CD8-positive, alpha-beta memory T cell (primary cell): ENCODE measurements around the gene RRAS. TPM values are rescaled to one million over a fixed set of nuclear protein-coding genes. Genes with fewer than 3 reads are reported as not detected.
A peak's percentile ranks its signal among the peaks of the same experiment; 100 is the strongest.

Experiments
- CTCF ChIA-PET: fragments of 350-600 bp; sonication (Branson Sonifier 250); formaldehyde crosslinking; loops from one replicate; lab custom pipeline; 2021; ENCODE audit warnings: antibody characterized with exemption; lab: Charles Lee
- POLR2A ChIA-PET: fragments of 350-600 bp; sonication (Branson Sonifier 250); formaldehyde crosslinking; loops from one replicate; lab custom pipeline; 2021; ENCODE audit warnings: antibody characterized with exemption; lab: Charles Lee
- DNase-seq, 5 donors: peaks; one replicate each; pipeline versions ENCODE4 v3.0.0 to v3.0.0-alpha.2; 2020 to 2022; ENCODE audit warnings: mixed read lengths in 1 of 5
- H3K27ac ChIP-seq: one replicate; pipeline ENCODE4 v1.7.0; 2013; ENCODE audit warnings: low read depth, mild to moderate bottlenecking, low read length, moderate library complexity
- H3K27me3 ChIP-seq: 2 replicates; pipeline ENCODE4 v1.7.0; 2013; ENCODE audit warnings: low read length, mild to moderate bottlenecking; ENCODE audit not compliant: insufficient read depth, poor library complexity, severe bottlenecking
- H3K36me3 ChIP-seq: 2 replicates; pipeline ENCODE4 v1.7.0; 2013; ENCODE audit warnings: mild to moderate bottlenecking, low read length, moderate library complexity; ENCODE audit not compliant: insufficient read depth
- H3K4me1 ChIP-seq: 2 replicates; pipeline ENCODE4 v1.7.0; 2013; ENCODE audit warnings: mild to moderate bottlenecking, low read length, moderate library complexity; ENCODE audit not compliant: insufficient read depth
- H3K4me3 ChIP-seq: 2 replicates; pipeline ENCODE4 v1.7.0; 2013; ENCODE audit warnings: mild to moderate bottlenecking, low read length
- H3K9me3 ChIP-seq: 2 replicates; pipeline ENCODE4 v1.7.0; 2013; ENCODE audit warnings: mild to moderate bottlenecking, low read length
- H3K27ac Mint-ChIP-seq, 8 donors: one replicate each; pipeline ENCODE4 v1.8.0; 2020 to 2021; ENCODE audit warnings: mixed read lengths in 8 of 8, mild to moderate bottlenecking in 6 of 8, inconsistent platforms in 3 of 8, moderate library complexity in 3 of 8
- H3K27me3 Mint-ChIP-seq, 2 donors: one replicate each; pipeline ENCODE4 v1.8.0; 2020 to 2021; ENCODE audit warnings: mixed read lengths in 2 of 2, mild to moderate bottlenecking in 1 of 2, moderate library complexity in 1 of 2
- H3K36me3 Mint-ChIP-seq, 3 donors: one replicate each; pipeline ENCODE4 v1.8.0; 2020 to 2021; ENCODE audit warnings: mixed read lengths in 3 of 3, inconsistent platforms in 1 of 3, mild to moderate bottlenecking in 1 of 3
- H3K4me1 Mint-ChIP-seq, 3 donors: one replicate each; pipeline ENCODE4 v1.8.0; 2020 to 2021; ENCODE audit warnings: mixed read lengths in 3 of 3, inconsistent platforms in 1 of 3, mild to moderate bottlenecking in 1 of 3
- H3K4me3 Mint-ChIP-seq, 7 donors: one replicate each; pipeline ENCODE4 v1.8.0; 2020 to 2021; ENCODE audit warnings: mixed read lengths in 7 of 7, mild to moderate bottlenecking in 6 of 7, moderate library complexity in 4 of 7, inconsistent platforms in 2 of 7
- H3K9me3 Mint-ChIP-seq, 5 donors: one replicate each; pipeline ENCODE4 v1.8.0; 2020 to 2022; ENCODE audit warnings: mixed read lengths in 5 of 5, mild to moderate bottlenecking in 3 of 5, moderate library complexity in 2 of 5, inconsistent platforms in 1 of 5
- polyA plus RNA-seq: library from polyadenylated mRNA; unstranded; fragments of 300-500 nt; fragmentation: Illumina TruSeq; gene quantifications from one replicate; pipeline ENCODE4 v1.2.3, GENCODE V29; 2021
- total RNA-seq, 2 experiments: library from RNA; stranded (reverse); gene quantifications; one replicate each; pipeline ENCODE4 v1.2.3, GENCODE V29; 2021

Gene RRAS
- total and polyA plus RNA-seq, 3 experiments from 2014 or later, result 5.3 to 16.0 (median 5.8) TPM

DNA sequence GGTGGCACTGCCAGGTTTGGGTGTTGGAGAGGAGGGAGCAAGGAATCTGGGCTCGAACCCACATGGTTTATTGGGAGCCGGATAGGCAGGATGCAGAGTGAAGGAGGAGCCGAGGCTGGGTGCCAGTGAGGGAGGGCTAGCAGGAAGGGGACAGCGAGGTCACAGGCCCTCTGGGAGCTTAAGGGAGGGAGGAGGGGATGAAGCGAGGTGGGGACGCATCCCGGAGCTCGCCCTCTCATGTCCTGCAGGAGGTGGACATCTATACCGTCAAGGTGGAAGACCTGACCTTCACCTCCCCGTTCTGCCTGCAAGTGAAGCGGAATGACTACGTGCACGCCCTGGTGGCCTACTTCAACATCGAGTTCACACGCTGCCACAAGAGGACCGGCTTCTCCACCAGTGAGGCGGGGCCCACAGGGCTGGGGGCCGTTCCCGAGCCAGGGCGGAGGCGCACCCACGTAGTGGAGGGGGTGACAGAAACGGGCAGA is 45.9 kb upstream of the RRAS start:
- CTCF ChIA-PET, result no interaction called here
- H3K4me3 ChIP-seq, result no peak overlapping the region
- POLR2A ChIA-PET, result interaction anchor here (0.5 to 0.6 kb wide), 2 partner anchors 95 to 294 kb away, joined by 3 to 7 read pairs; no protein-coding TSS in a partner anchor
- DNase-seq, result no peak
- H3K4me1 ChIP-seq, result peaks cover 13% of the 10 kb centered on the region
- no peak overlapping the region for H3K27ac ChIP-seq
- Mint-ChIP-seq H3K27ac (no peak overlapping the region), H3K27me3 (peaks cover 8 to 11% of the 10 kb centered on the region in 2 donors), H3K4me1 (peaks cover 9 to 22% (median 10%) of the 10 kb centered on the region in 3 donors), H3K4me3 (no peak overlapping the region), H3K9me3 (no peaks in the 10 kb centered on the region), H3K36me3 (peaks cover 5 to 65% (median 8%) of the 10 kb centered on the region in 3 donors)
- peaks cover 15% of the 10 kb centered on the region for H3K36me3 ChIP-seq
- H3K27me3 ChIP-seq, result no peaks in the 10 kb centered on the region
- no peaks in the 10 kb centered on the region for H3K9me3 ChIP-seq

DNA sequence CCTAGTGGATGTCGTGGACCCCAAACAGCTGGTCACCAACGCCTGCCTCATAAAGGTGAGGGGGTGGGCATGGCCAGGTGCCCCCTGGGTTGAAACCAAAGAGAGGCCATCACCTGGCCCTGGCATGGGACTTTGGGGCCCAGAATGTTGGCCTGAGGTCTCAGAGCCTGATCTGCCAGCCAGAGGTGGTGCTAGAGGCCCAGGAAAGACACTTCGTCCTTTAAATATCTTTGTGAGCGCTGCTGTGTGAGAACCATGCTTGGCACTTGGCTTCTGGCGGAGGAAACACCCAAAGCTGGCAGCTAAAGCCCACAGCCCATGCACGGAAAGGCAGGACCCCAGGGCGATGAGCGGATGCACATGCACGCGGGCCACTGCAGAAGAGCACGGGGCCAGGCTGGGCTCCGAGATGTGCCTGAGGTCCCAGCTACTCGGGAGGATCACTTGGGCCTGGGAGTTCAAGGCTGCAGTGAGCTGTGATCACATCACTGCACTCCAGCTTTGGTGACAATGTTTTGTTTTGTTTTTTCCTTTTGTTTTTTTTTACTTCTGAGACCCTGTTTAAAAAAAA is 45.1 kb upstream of the RRAS start:
- H3K9me3 Mint-ChIP-seq, result no peaks in the 10 kb centered on the region
- Histone ChIP-seq H3K36me3 (peaks cover 15% of the 10 kb centered on the region), H3K27me3 (no peaks in the 10 kb centered on the region), H3K9me3 (no peaks in the 10 kb centered on the region), H3K4me1 (peaks cover 12% of the 10 kb centered on the region), H3K4me3 (no peak overlapping the region), H3K27ac (no peak overlapping the region)
- H3K4me3 Mint-ChIP-seq, result no peak overlapping the region
- peaks cover 4 to 66% (median 9%) of the 10 kb centered on the region in 3 donors for H3K36me3 Mint-ChIP-seq
- ChIA-PET POLR2A (interaction anchor here (0.5 to 0.7 kb wide), 3 partner anchors 94 to 293 kb away, joined by 3 to 7 read pairs (median 3); no protein-coding TSS in a partner anchor), CTCF (interaction anchor here (0.8 kb wide), 1 partner anchor 11 kb away, joined by 3 read pairs; no protein-coding TSS in a partner anchor)
- peaks cover 6 to 22% (median 7%) of the 10 kb centered on the region in 3 donors for H3K4me1 Mint-ChIP-seq
- no peak for DNase-seq
- peaks cover 2 to 3% of the 10 kb centered on the region in 2 donors for H3K27me3 Mint-ChIP-seq
- peak overlapping the region in 1 of 8 donors; percentile 54 for H3K27ac Mint-ChIP-seq

DNA sequence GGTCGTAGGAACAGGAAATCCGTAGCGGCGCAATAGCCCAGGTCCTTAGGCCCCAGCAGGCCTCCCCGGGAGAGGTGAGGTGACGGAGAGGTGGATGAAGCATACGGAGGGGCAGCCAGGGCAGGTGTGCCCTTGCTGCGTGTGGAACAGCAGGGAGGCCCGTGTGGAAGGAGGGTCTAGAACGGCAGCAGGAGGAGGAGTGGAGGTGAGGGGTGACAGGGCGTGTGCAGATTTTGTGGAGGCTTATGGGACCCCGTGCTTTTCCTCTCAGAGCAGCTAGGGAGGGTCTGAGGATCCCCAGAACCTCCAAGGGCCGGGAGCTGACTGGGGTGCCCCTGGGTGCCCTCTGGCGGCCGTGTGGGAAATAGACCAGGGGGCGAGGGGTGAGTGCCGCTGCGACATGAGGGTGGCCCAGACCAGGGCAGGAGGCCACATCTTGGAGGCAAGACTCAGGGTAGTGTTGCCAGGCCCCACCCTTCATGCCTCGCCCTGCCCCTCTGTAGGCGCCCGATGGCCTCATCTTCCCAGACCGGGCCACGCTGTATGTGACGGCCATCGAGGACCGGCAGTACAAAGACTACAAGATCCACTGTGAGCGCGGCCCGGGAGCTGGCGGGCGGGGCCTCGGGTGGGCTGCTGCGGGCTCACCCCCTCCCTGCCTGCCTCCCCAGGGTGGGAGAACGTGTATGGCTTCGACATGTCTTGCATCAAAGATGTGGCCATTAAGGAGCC is 44.5 kb upstream of the RRAS start:
- Mint-ChIP-seq H3K4me3 (no peak overlapping the region), H3K36me3 (peaks cover 4 to 66% (median 9%) of the 10 kb centered on the region in 3 donors), H3K9me3 (no peaks in the 10 kb centered on the region), H3K4me1 (peaks cover 10 to 23% (median 12%) of the 10 kb centered on the region in 3 donors), H3K27me3 (no peaks in the 10 kb centered on the region), H3K27ac (no peak overlapping the region)
- Histone ChIP-seq H3K4me1 (peaks cover 16% of the 10 kb centered on the region), H3K9me3 (no peaks in the 10 kb centered on the region), H3K36me3 (peaks cover 15% of the 10 kb centered on the region), H3K27me3 (no peaks in the 10 kb centered on the region), H3K27ac (no peak overlapping the region), H3K4me3 (no peak overlapping the region)
- POLR2A ChIA-PET, result interaction anchor here (0.7 kb wide), 1 partner anchor 129 kb away, joined by 3 read pairs; no protein-coding TSS in a partner anchor
- CTCF ChIA-PET, result interaction anchor here (0.8 kb wide), 1 partner anchor 11 kb away, joined by 3 read pairs; no protein-coding TSS in a partner anchor
- DNase-seq, result no peak

DNA sequence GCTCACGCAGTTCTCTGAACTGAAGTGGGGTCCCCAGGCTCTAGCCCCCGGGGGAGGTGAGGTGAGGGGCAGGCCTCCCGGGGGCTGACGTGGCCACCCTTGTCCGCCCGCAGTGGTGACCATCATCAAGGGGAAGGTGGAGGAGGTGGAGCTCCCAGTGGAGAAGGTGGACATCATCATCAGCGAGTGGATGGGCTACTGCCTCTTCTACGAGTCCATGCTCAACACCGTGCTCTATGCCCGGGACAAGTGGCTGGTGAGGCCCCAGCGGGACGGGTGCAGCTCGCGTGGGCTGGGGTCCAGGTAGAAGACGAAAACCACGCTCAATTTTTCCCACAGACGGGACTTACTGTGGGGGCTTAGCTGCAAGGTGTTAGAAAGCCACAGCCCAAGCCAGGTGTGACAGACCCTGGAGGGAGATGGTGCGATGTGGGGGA is 43.9 kb upstream of the RRAS start:
- H3K27ac ChIP-seq, result no peak overlapping the region
- H3K36me3 Mint-ChIP-seq, result peaks cover 4 to 66% (median 9%) of the 10 kb centered on the region in 3 donors
- peak overlapping the region in 1 of 7 donors; percentile 66 for H3K4me3 Mint-ChIP-seq
- ChIA-PET CTCF (interaction anchor here (0.7 kb wide), 1 partner anchor 365 kb away, joined by 3 read pairs; no protein-coding TSS in a partner anchor), POLR2A (no interaction called here)
- no peaks in the 10 kb centered on the region for H3K9me3 ChIP-seq
- H3K4me1 Mint-ChIP-seq, result peaks cover 12 to 25% (median 13%) of the 10 kb centered on the region in 3 donors
- no peaks in the 10 kb centered on the region for H3K27me3 Mint-ChIP-seq
- H3K36me3 ChIP-seq, result peaks cover 15% of the 10 kb centered on the region
- peaks cover 16% of the 10 kb centered on the region for H3K4me1 ChIP-seq
- H3K4me3 ChIP-seq, result no peak overlapping the region
- H3K27me3 ChIP-seq, result no peaks in the 10 kb centered on the region
- no peaks in the 10 kb centered on the region for H3K9me3 Mint-ChIP-seq
- DNase-seq, result no peak
- H3K27ac Mint-ChIP-seq, result no peak overlapping the region

DNA sequence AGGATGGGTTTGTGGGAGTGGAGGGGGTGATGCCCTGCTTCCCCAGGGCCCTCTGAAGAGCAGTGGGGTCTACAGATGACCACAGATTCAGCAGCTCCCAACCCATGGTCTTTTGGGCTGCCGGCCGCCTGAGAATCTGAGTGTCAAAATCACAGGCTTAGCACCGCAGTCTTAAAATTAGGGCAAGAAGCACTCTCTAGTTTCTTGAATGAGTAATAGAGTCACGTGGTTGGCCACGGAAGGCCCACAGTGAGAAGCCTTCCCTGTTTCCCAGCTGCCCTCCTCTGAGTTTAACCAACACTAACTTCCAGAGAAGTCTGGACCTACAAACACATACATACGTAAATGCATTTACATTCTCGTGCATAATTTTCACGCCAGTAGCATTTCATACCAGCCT is 42.3 kb upstream of the RRAS start:
- H3K4me1 Mint-ChIP-seq, result peaks cover 21 to 32% (median 21%) of the 10 kb centered on the region in 3 donors
- ChIA-PET POLR2A (no interaction called here), CTCF (interaction anchor here (1.5 to 1.9 kb wide), 2 partner anchors 111 to 176 kb away, joined by 4 to 10 read pairs; no protein-coding TSS in a partner anchor)
- peak overlapping the region in 3 of 8 donors; percentile 14 to 79 (median 66) for H3K27ac Mint-ChIP-seq
- no peak for DNase-seq
- Histone ChIP-seq H3K4me1 (peaks cover 26% of the 10 kb centered on the region), H3K27me3 (no peaks in the 10 kb centered on the region), H3K4me3 (no peak overlapping the region), H3K36me3 (peaks cover 15% of the 10 kb centered on the region), H3K27ac (no peak overlapping the region), H3K9me3 (no peaks in the 10 kb centered on the region)
- peaks cover 4 to 55% (median 9%) of the 10 kb centered on the region in 3 donors for H3K36me3 Mint-ChIP-seq
- peak overlapping the region in 1 of 7 donors; percentile 54 for H3K4me3 Mint-ChIP-seq
- no peaks in the 10 kb centered on the region for H3K27me3 Mint-ChIP-seq
- no peaks in the 10 kb centered on the region for H3K9me3 Mint-ChIP-seq

DNA sequence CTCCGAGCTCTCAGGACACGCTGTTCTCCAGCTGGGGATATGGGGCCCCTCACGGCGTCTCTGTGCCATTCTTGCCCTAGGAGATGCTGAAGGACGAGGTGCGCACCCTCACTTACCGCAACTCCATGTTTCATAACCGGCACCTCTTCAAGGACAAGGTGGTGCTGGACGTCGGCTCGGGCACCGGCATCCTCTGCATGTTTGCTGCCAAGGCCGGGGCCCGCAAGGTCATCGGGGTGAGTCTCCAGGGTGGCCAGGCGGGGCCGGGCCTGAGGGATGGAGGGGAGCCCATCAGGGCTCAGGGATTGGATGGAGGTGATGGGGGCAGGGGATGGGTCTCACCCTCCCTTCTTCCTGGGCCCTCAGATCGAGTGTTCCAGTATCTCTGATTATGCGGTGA is 41.9 kb upstream of the RRAS start:
- ChIA-PET POLR2A (interaction anchor here (1.3 kb wide), 1 partner anchor 230 kb away, joined by 3 read pairs; the partner anchor contains the start of gene PIH1D1), CTCF (interaction anchor here (1.4 to 1.9 kb wide), 6 partner anchors 10 to 210 kb away, joined by 3 to 10 read pairs (median 5); no protein-coding TSS in a partner anchor)
- H3K36me3 Mint-ChIP-seq, result peaks cover 4 to 55% (median 9%) of the 10 kb centered on the region in 3 donors
- H3K4me1 Mint-ChIP-seq, result peaks cover 21 to 37% (median 21%) of the 10 kb centered on the region in 3 donors
- Histone ChIP-seq H3K4me3 (no peak overlapping the region), H3K36me3 (peaks cover 15% of the 10 kb centered on the region), H3K4me1 (peaks cover 26% of the 10 kb centered on the region), H3K9me3 (no peaks in the 10 kb centered on the region), H3K27me3 (no peaks in the 10 kb centered on the region), H3K27ac (no peak overlapping the region)
- DNase-seq, result no peak
- H3K9me3 Mint-ChIP-seq, result no peaks in the 10 kb centered on the region
- no peaks in the 10 kb centered on the region for H3K27me3 Mint-ChIP-seq
- H3K4me3 Mint-ChIP-seq, result no peak overlapping the region
- H3K27ac Mint-ChIP-seq, result peak overlapping the region in 1 of 8 donors; percentile 79

DNA sequence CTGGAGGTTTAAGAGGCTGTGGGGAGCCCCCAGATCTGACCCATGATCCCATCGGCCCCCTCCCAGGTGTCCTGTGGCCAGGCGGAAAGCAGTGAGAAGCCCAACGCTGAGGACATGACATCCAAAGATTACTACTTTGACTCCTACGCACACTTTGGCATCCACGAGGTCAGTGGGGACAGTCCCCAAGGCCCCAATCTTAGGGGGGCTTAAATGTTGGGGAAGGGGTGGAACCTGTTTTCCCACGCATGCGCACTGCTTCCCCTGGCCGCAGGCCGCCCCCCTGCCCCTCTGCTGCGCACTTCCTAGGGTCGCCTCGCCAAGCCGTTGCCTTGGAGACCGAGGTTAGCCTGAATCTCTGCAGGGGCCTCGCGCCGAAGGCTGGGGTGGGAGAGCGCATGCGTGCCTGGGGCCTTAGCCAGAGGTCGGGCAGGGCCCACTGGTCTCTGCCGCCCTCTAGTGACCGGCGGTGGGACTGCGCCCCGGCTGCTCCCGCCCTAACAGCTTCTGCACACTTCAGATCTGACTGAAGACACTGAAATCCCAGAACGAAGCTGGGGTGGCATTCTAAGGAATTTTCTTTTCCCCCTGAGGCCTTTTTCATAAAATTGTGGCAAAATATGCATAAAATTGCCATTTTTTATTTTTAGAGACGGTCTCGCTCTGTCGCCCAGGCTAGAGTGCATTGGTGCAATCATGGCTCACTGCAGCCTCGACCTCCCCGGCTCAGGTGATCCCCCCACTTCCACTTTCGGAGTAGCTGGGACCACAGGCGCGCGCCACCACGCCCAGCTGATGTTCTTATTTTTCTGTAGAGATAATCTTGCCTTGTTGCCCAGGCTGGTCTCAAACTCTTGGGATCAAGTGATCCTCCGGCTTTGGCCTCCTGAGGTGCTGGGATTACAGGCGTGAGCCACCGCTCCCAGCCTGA is 40.7 kb upstream of the RRAS start:
- no peaks in the 10 kb centered on the region for H3K9me3 ChIP-seq
- CTCF ChIA-PET, result interaction anchor here (0.6 to 1.9 kb wide), 17 partner anchors 8 to 209 kb away, joined by 3 to 10 read pairs (median 3); partner anchors contain the start of genes ADM5 and CPT1C
- peaks cover 32% of the 10 kb centered on the region for H3K4me1 ChIP-seq
- POLR2A ChIA-PET, result interaction anchor here (0.8 to 1.3 kb wide), 2 partner anchors 40 to 229 kb away, joined by 3 read pairs; partner anchors contain the start of gene PIH1D1
- peak overlapping the region; percentile 57 for H3K27ac ChIP-seq
- no peaks in the 10 kb centered on the region for H3K27me3 ChIP-seq
- peaks cover 28 to 46% (median 31%) of the 10 kb centered on the region in 3 donors for H3K4me1 Mint-ChIP-seq
- H3K36me3 Mint-ChIP-seq, result peaks cover 4 to 49% (median 9%) of the 10 kb centered on the region in 3 donors
- peak overlapping the region in 4 of 7 donors; percentile 3 to 66 (median 34) for H3K4me3 Mint-ChIP-seq
- peaks cover 0 to 2% of the 10 kb centered on the region in 2 donors for H3K27me3 Mint-ChIP-seq
- peak overlapping the region; percentile 56 to 98 (median 90) for H3K27ac Mint-ChIP-seq
- no peaks in the 10 kb centered on the region for H3K9me3 Mint-ChIP-seq
- no peak overlapping the region for H3K4me3 ChIP-seq
- DNase-seq, result peak; percentile 86 to 96 (median 91)
- peaks cover 14% of the 10 kb centered on the region for H3K36me3 ChIP-seq
